Measurements from ENCODE around the gene PTMA. TPM values are rescaled to one million over a fixed set of nuclear protein-coding genes. Genes with fewer than 3 reads are reported as not detected.

Gene PTMA
- total and polyA plus RNA-seq, 2 of the 4 experiments (the other 2 are of a cell fraction): 380 to 742 TPM

DNA sequence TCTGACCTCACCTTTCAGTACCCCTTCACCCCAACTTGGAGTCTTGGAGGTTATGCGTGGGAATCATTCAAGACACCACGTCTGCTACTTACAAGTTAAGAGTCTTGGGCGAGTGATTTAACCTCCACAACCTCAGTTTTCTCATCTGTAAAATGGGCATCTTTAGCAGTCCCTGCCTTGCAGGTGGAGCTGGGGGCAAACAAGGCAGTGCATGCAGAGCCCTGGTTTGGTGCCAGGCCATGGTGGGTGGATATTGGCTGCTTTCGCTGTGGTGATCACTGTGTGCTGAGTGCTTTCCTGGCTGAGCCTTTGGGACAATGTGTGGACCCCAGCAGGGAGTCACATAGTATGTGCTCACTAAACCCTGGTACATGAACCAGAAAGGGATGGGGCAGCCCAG is 20.4 kb upstream of the PTMA start:
- H2BK5ac ChIP-seq (ENCODE audit: low read depth, low read length, poor library complexity, severe bottlenecking): no peak overlapping the region
- H3K14ac ChIP-seq (replicated peaks; ENCODE audit: low read depth, low read length): no peak overlapping the region
- H2BK20ac ChIP-seq (ENCODE audit: low read depth, low read length): no peak overlapping the region
- H3K27me3 ChIP-seq (ENCODE audit: control insufficient read depth, insufficient read depth, low read length): no peaks in the 10 kb centered on the region
- H3K56ac ChIP-seq (ENCODE audit: extremely low read depth, insufficient read depth, low read length): no peak overlapping the region
- H3K9ac ChIP-seq (ENCODE audit: low read depth, low read length): no peak overlapping the region
- DNase-seq (no peak), ATAC-seq (ENCODE audit: low read depth) (no peak)
- H4K91ac ChIP-seq (ENCODE audit: insufficient read depth, low read depth, low read length): no peak overlapping the region
- no peak overlapping the region for H3K27ac ChIP-seq (ENCODE audit: insufficient read depth, low read length)
- intact Hi-C loops (cut with micrococcal nuclease): no loop called here
- no peak overlapping the region for H3K18ac ChIP-seq (ENCODE audit: low read depth, low read length)
- H3K4ac ChIP-seq (ENCODE audit: low read depth, low read length): no peak overlapping the region
- no peak overlapping the region for H4K8ac ChIP-seq (ENCODE audit: low read depth in 2 of 2, low read length in 2 of 2)
- H3K9me3 ChIP-seq (ENCODE audit: control insufficient read depth, insufficient read depth, low read length): no peaks in the 10 kb centered on the region
- CTCF ChIA-PET: interaction anchor here (2.0 kb wide), 1 partner anchor 27 kb away, joined by 7 read pairs; no protein-coding TSS in a partner anchor
- 100% methylated on average over 1 of the region's 4 CpGs; no CpG with 5 or more reads in 1 of the 2 experiments for WGBS, 2 experiments (ENCODE audit: extremely low coverage in 2 of 2, insufficient read length in 1 of 2)
- no peaks in the 10 kb centered on the region for H3K79me1 ChIP-seq (ENCODE audit: low read depth in 1 of 2, low read length in 2 of 2)
- POLR2A ChIA-PET (ENCODE audit: unreplicated experiment): no interaction called here
- no peak overlapping the region for H3K23ac ChIP-seq (ENCODE audit: low read depth, low read length)
- no peak overlapping the region for H2AK9ac ChIP-seq (replicated peaks; ENCODE audit: low read depth, low read length, poor library complexity)
- H3K9me1 ChIP-seq (ENCODE audit: insufficient read depth, low read length): no peaks in the 10 kb centered on the region
- dilution Hi-C loops (cut with HindIII; ENCODE audit: low sequenced_read_pairs, unreplicated experiment): no loop called here
- no peak overlapping the region for H3K4me3 ChIP-seq (ENCODE audit: insufficient read depth, low read depth, low read length)
- H4K20me1 ChIP-seq (ENCODE audit: insufficient read depth, low read length): no peaks in the 10 kb centered on the region
- no peak overlapping the region for H2BK15ac ChIP-seq (ENCODE audit: low read depth, low read length)
- no TSS peak for BruUV-seq (replicated peaks)
- H3K4me2 ChIP-seq (ENCODE audit: low read depth, low read length): no peak overlapping the region
- no peak overlapping the region for H4K5ac ChIP-seq (ENCODE audit: low read depth, low read length)
- H2AK5ac ChIP-seq (ENCODE audit: low read depth, low read length): no peak overlapping the region
- H2BK120ac ChIP-seq (ENCODE audit: low read depth, low read length): no peak overlapping the region
- in situ Hi-C loops (cut with MboI; ENCODE audit: low sequenced_read_pairs): no loop called here
- no peak overlapping the region for H2AFZ ChIP-seq (replicated peaks; ENCODE audit: low read length, poor library complexity)
- H3K36me3 ChIP-seq (ENCODE audit: control insufficient read depth, insufficient read depth, low read length): no peaks in the 10 kb centered on the region
- H3K4me1 ChIP-seq (ENCODE audit: control insufficient read depth, insufficient read depth, low read length): no peaks in the 10 kb centered on the region
- TF ChIP-seq FOS (IDR thresholded peaks at IDR 0.05; ENCODE audit: low read depth, low read length) (no peak), USF2 (IDR thresholded peaks at IDR 0.05; ENCODE audit: low read depth, low read length) (no peak)

Data from IMR-90 (cell line).